Nephron progenitor cell (in vitro differentiated cells): ENCODE results near the gene NOTCH3.

Experiments
- DNase-seq: peaks from one replicate; pipeline ENCODE4 v3.0.0; 2021
- H3K27ac Mint-ChIP-seq: 2 replicates; pipeline ENCODE4 v1.8.0; 2021; ENCODE audit warnings: mild to moderate bottlenecking, moderate library complexity, mixed read lengths
- H3K27me3 Mint-ChIP-seq: 2 replicates; pipeline ENCODE4 v1.8.0; 2021; ENCODE audit warnings: mild to moderate bottlenecking, low read depth, mixed read lengths; ENCODE audit not compliant: poor library complexity
- H3K36me3 Mint-ChIP-seq: 2 replicates; pipeline ENCODE4 v1.8.0; 2021; ENCODE audit warnings: low read depth, mixed read lengths
- H3K4me1 Mint-ChIP-seq: 2 replicates; pipeline ENCODE4 v1.8.0; 2021; ENCODE audit warnings: mixed read lengths
- H3K4me3 Mint-ChIP-seq: 2 replicates; pipeline ENCODE4 v1.8.0; 2021; ENCODE audit warnings: mild to moderate bottlenecking, moderate library complexity, mixed read lengths
- H3K9me3 Mint-ChIP-seq: 2 replicates; pipeline ENCODE4 v1.8.0; 2021; ENCODE audit warnings: mild to moderate bottlenecking, moderate library complexity, mixed read lengths
- CTCF ChIP-seq: fragments of 200-600 bp; sonication (generic); IDR thresholded peaks from 2 replicates; pipeline ENCODE4 v1.5.0; 2021; ENCODE audit warnings: antibody characterized with exemption

Gene NOTCH3

GRCh38 chr19:15156391-15156790, 44.4 kb downstream of the NOTCH3 start:
- H3K36me3 Mint-ChIP-seq: peaks cover 18% of the 10 kb centered on the region
- H3K27me3 Mint-ChIP-seq: peaks cover 6% of the 10 kb centered on the region
- peaks cover 13% of the 10 kb centered on the region for H3K9me3 Mint-ChIP-seq
- no peak for DNase-seq
- TF ChIP-seq CTCF: no peak
- H3K4me3 Mint-ChIP-seq: no peak overlapping the region
- peaks cover 5% of the 10 kb centered on the region for H3K4me1 Mint-ChIP-seq
- no peak overlapping the region for H3K27ac Mint-ChIP-seq

- TF ChIP-seq CTCF: no peak
- H3K4me3 Mint-ChIP-seq: no peak overlapping the region
- H3K4me1 Mint-ChIP-seq: peaks cover 5% of the 10 kb centered on the region
- peaks cover 14% of the 10 kb centered on the region for H3K36me3 Mint-ChIP-seq
- H3K9me3 Mint-ChIP-seq: peaks cover 13% of the 10 kb centered on the region
- no peak overlapping the region for H3K27ac Mint-ChIP-seq
- no peak for DNase-seq
- peaks cover 12% of the 10 kb centered on the region for H3K27me3 Mint-ChIP-seq
Measured at GRCh38 chr19:15155296-15155695, 45.5 kb downstream of the NOTCH3 start.

GRCh38 chr19:15154002-15154612, 46.7 kb downstream of the NOTCH3 start:
- TF ChIP-seq CTCF: peak; percentile 44
- Mint-ChIP-seq H3K36me3 (peaks cover 5% of the 10 kb centered on the region), H3K27ac (no peak overlapping the region), H3K4me1 (peaks cover 5% of the 10 kb centered on the region), H3K9me3 (peaks cover 13% of the 10 kb centered on the region), H3K4me3 (no peak overlapping the region), H3K27me3 (peaks cover 12% of the 10 kb centered on the region)
- DNase-seq: peak; percentile 46

GRCh38 chr19:15149737-15150136, 51.1 kb downstream of the NOTCH3 start:
- peaks cover 24% of the 10 kb centered on the region for H3K27me3 Mint-ChIP-seq
- H3K9me3 Mint-ChIP-seq: peaks cover 8% of the 10 kb centered on the region
- no peak overlapping the region for H3K27ac Mint-ChIP-seq
- no peak for TF ChIP-seq CTCF
- DNase-seq: no peak
- H3K4me1 Mint-ChIP-seq: no peaks in the 10 kb centered on the region
- no peak overlapping the region for H3K4me3 Mint-ChIP-seq
- H3K36me3 Mint-ChIP-seq: no peaks in the 10 kb centered on the region

GRCh38 chr19:15147090-15147489, 53.7 kb downstream of the NOTCH3 start:
- DNase-seq: no peak
- no peak for TF ChIP-seq CTCF
- Mint-ChIP-seq H3K4me1 (no peaks in the 10 kb centered on the region), H3K9me3 (no peaks in the 10 kb centered on the region), H3K36me3 (no peaks in the 10 kb centered on the region), H3K27me3 (peaks cover 33% of the 10 kb centered on the region), H3K27ac (no peak overlapping the region), H3K4me3 (no peak overlapping the region)

GRCh38 chr19:15144046-15144646, 56.6 kb downstream of the NOTCH3 start:
- no peak for DNase-seq
- H3K9me3 Mint-ChIP-seq: peaks cover 17% of the 10 kb centered on the region
- H3K27ac Mint-ChIP-seq: no peak overlapping the region
- no peaks in the 10 kb centered on the region for H3K36me3 Mint-ChIP-seq
- H3K4me1 Mint-ChIP-seq: no peaks in the 10 kb centered on the region
- peaks cover 27% of the 10 kb centered on the region for H3K27me3 Mint-ChIP-seq
- H3K4me3 Mint-ChIP-seq: no peak overlapping the region
- TF ChIP-seq CTCF: no peak
